ENCODE data around the gene TGFBR2.
A peak's percentile ranks its signal among the peaks of the same experiment; 100 is the strongest.

Gene TGFBR2

DNA sequence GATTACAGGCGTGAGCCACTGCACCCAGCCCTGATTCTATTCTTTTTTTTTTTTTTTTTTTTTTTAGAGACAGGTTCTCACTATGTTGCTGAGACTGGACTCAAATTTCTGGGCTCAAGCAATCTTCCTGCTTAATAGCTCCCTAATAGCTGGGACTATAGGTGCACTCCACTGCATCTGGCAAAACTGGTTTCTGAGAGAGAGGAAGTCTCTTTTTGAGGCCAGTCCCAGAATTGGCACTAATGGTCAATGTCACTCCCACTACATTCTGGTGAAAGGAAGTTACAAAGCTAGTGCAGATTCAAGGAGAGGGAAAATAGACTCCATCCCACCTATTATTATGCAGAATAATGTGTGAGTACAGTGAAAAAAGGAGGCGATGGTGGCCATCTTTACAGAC lies 5.8 kb upstream of the TGFBR2 start:
- no peak for DNase-seq (ENCODE audit: extremely low read depth in 1 of 2, low read depth in 1 of 2)

DNA sequence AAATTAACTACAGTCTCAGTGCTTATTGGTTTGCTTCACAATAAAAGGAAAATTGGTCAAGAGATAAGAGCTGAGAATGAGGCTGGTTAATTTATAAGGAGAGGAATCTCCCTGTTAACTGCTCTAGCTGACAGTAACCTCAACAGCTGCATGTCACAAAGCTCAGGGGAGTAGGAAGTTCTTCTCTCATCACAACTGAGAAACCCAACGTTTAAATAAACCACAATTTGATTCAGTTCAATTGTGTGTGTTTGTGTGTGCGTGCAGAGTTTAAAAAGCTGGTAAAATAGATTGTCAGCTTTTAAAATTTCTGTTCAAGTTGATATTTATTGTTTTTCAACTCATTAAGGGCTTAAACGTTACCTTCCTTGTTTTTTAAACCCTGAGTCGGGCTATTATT lies 3.5 kb upstream of the TGFBR2 start:
- DNase-seq (ENCODE audit: extremely low read depth in 1 of 2, low read depth in 1 of 2): no peak

DNA sequence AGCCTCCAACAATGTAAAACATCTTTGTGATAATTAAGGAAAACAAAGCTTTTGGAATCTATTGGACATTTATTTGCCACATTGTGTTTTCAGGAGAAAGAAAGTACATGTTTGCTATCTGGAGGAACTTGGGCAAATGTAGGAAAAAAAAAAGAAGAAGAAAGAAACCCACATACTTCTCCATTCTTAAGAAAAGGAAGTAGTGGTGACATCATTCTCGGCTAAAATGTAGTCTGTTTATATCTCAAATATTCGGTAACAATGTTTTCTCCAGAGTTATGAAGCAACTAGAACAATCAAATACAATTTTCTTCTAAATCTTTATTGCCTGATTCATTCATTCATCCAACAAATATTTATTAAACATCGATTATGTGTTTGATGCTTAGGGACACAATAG lies 2.3 kb upstream of the TGFBR2 start:
- no peak for DNase-seq (ENCODE audit: extremely low read depth in 1 of 2, low read depth in 1 of 2)

DNA sequence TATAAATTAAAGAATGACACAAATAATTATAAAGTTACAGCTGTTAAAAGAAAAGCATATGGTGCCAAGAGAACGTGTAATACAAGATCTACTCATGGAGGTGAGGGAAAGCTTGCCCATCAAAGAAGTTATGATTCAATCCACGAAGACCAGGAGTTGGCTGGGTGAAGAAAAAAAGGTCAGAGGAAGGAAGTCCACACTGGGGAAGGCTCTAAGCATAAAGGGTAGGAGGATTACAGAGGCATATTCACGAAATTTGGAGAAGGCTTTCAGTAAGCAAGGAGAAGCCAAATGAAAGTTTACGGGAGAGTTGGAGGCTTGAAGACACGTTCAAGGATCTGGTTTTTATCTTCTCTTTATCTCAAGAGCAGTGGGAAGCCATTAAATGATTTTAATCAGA lies 1.8 kb upstream of the TGFBR2 start:
- no peak for DNase-seq (ENCODE audit: extremely low read depth in 1 of 2, low read depth in 1 of 2)

DNA sequence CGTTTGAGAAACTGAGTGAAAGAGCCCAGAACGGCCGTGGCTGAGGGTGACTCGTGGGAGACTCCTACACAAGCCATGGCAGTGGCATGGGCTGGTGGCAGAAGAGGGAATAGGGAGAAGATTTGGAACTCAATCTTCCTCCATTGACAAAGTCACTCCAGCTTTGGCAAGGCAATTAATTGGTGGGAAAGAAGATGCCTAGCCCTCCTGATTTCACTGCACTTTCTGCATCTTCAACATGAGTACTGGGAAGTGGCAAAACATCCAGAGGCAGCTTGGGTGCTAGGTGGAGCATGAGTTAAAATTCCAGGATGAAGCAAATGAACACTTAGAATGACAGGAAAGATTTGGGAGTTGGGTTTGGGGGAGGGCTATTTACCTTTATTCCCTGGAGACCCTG lies 1.4 kb upstream of the TGFBR2 start:
- no peak for DNase-seq (ENCODE audit: extremely low read depth in 1 of 2, low read depth in 1 of 2)

DNA sequence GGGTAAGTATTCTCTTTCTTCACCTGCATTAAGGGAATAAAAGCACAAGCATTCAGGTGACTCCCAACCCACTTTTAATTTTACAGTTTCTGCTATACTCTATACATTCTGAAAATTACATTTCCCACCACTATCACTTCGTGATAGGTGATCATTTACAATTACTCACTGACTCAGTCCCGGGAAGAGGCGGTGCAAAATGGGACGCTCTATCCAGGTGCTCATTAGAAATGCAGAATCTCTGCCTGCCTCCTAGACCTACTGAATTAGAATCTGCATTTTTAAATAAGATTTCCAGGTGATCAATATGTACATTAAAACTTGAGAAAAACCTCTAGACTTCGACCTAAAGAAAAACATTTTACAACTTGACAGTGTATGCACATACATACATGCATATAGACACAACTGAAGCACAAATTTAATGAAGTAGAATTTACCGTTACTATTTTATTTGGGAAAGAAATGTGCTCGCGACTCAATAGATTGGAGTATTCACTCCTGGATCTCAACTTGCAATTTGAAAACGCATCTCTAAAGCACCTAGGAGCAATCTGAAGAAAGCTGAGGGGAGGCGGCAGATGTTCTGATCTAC lies 598 bp upstream of the TGFBR2 start:
- DNase-seq (ENCODE audit: extremely low read depth in 1 of 2, low read depth in 1 of 2): no peak

DNA sequence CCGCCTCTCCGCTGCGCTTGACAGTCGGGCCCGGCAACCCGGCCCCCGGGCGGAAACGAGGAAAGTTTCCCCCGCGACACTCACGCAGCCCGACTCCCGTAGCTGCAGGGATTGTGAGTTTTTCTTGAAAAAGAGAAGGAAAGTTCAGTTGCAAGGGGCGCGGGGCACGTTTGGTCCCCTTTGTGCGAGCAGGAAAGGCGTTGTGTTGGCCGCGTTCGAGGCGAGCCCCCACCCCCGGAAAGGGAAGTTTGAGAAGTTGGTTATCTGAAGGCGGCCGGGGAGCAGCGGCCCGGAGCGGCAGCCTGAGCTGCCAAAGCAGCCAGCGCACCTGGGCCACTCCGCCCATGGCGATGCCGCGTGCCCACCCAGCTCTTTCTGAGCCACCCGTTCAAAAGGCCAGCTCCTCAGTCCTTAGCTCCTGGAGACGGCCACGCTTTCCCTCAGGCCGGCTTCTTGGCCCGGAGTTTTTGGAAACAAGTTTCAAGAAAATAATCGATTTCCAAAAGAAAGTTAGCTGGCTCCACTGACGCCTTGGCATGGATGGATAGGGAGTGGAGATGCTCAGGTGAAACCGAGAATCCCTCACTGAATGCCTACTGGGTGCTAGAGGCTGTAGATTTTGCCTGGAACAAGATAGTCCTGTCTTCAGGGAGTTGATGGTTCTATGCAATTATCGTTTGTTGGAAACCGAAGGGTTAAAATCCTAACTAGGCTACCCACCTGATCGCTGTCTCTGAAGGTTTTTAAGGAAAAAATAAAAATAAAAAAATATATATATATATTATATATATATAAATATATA lies 832 bp downstream of the TGFBR2 start:
- peak in 1 of 2 donors; percentile 50 for DNase-seq (ENCODE audit: extremely low read depth in 1 of 2, low read depth in 1 of 2)

DNA sequence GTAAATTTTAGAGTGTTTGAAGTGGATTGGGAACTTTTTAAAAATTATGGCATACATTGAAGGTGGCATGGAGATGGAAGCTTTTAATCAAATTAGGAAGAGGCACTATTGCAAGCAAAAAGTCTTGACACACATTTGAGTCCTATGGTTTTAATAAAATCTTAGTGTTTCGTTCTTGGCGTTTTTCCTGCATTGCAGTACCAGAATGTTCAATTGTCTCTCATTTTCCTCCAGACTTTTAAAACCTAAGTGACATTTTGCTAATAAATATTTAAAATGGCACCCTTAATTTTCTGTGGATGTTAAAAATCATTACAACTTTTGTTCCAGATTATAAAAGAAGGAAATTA lies 2.2 kb downstream of the TGFBR2 start:
- DNase-seq (ENCODE audit: extremely low read depth in 1 of 2, low read depth in 1 of 2): no peak

DNA sequence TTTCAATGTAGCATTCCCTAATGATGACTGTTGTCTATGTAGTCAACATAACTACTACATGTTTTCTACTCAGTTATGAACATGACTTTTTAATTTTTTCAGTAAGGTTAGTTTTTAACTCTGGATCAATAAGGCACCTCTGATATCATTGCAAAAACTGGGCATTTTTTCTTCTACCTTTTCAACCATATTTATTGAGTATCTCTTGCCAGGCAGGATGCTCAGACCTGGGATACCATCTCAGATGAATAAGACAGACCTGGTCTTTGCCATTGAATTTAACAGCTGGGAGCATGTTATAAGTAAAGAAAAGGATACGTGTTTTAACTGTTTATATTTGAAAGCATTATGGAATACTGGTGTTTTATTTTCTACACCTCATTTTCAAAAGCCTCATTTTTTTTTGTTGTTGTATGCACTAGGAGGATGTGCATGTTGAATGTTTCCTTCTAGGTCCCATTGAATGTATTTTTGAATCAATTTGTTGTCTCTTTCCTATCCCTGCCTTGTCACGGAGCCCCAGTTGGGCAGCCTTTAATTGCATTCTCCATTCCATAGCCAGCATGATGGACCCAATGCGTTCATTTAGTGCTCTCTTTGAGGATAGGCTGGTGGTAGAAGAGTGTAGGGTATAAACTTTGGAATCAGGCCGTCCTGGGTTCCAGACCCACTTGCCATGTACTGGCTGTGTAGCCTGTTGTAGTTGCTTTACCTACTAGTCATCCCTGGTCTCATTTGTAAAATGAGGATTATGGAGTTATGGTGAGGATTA lies 3.7 kb downstream of the TGFBR2 start:
- no peak for DNase-seq (ENCODE audit: extremely low read depth in 1 of 2, low read depth in 1 of 2)

DNA sequence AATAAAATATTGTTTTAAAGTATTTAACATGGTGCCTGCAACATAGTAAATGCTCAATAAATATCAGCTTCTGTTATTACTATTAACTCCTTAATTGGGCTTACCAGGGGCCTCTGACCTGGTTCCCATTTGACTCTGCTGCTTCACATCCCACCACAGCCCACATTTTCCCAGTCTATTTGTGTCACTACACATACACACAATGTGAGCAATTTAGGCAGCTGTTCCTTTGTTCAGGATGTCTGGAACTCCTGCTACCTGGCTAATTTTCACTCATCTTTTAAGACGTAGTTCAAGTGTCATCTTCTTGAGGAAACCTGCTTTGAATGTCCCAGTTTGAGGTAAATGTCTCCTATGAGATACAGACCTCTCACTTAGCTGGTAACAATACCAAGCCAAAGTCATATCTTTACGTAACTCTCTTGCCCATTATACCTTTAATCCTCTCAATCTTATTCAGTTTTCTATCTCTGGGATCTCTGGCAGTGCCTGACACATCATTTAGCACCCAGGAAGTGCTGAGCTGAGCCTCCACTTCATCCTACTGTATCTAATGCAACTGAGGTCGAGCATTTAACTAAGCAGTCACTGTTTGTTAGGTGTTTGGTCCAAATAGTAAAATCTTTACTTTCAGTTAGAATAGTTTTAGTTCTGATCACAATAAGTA lies 4.4 kb downstream of the TGFBR2 start:
- DNase-seq (ENCODE audit: extremely low read depth in 1 of 2, low read depth in 1 of 2): no peak

DNA sequence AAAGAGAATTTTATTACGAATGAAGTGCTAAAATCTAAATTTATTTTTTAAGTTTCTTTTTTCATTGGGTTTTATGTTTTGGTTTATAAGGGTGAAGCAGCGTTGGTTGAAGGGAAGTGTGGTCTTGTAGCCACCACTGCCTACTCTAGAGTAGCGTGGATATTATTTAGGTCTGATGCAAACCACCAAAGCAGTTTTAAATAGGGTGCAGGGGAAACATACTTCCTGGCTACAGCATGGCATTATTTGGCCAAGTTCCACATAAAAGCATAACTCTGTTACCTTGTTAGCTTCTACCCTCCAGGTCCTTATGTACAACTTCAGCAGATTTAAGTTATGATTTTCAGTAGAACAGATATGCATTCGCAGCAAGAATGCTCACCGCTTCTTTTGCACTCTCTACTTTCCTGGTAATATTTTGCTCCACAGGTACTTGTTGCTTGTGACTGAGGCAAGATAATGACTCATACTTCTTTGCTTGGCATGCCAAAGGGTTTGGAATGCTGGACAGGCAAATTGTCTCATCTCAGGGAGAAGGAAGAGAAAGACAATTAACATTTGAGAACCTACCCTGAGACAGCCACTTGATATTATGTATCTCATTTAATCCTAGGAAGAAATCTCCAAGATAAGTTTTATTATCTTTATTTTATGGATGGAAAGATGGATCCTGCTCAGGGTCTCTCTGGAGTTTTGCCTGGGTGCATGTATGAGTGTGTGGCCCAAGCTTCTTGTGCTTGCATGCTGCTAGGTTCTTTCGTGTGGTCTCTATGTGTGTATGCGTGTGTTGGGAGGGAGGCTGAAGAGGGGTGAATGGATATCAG lies 5.4 kb downstream of the TGFBR2 start:
- DNase-seq (ENCODE audit: extremely low read depth in 1 of 2, low read depth in 1 of 2): no peak

DNA sequence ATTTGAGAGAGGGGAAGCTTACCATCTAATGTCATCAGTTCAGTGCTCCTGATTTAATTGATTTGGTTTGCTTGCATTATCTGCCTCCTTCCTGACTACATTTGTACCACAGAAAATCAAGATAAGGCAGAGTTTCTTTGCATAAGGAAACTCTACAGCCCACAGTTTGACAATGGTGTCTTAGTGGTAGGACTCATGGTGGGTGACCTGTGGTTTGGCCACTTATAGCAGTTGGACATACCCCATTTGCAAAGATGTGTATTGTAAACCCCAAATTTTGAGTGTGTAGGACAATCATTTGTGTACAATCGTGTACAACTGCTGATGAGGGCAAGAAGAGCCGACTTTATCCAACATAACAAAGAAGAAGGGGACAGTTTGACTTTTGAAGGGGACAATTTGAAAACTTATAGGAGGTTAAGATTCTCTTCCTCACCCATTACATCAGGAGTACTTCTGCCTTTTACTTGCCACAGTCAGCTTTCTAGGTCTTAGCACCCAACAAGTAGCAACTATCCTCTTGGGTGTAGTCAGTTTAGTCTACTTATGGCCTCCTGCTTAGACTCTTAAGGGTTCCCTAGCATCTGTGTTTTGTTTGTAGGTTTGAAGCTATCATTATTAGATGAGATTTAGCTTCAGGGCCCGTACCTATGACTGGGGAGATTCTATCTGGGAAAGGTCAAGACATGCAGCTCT lies 6.2 kb downstream of the TGFBR2 start:
- DNase-seq (ENCODE audit: extremely low read depth in 1 of 2, low read depth in 1 of 2): no peak

DNA sequence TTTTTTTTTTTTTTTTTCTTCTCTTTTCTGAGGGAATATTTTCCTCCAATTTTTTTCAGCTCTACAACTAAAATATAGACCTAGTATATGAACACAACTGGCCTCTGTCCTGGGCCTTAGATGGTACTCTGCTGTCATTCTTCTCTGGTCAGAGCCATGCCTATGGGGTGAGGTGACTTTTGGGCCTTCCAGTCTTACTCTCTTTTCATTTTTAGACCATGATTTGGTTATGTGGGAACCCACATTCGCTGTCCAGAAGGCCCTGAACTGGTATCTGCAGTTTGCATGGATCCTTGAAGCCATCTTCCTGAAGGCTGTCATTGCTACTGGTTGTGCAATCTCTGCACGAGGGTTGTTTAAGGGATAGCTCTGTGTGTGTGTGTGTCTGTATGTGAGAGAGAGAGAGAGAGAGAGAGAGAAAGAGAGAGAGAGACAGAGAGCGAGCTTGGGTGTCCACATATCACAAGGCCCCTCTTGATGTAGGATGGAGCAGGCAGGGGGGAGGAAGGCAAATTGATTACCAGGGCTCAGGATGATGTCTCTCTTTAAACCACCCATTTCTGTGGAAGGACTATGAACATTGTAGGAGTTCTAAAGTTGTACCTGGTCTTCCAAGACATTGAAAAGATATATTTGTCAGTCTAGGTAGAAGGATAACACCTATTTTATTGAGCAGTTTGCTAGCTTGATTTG lies 6.9 kb downstream of the TGFBR2 start:
- DNase-seq (ENCODE audit: extremely low read depth in 1 of 2, low read depth in 1 of 2): no peak

DNA sequence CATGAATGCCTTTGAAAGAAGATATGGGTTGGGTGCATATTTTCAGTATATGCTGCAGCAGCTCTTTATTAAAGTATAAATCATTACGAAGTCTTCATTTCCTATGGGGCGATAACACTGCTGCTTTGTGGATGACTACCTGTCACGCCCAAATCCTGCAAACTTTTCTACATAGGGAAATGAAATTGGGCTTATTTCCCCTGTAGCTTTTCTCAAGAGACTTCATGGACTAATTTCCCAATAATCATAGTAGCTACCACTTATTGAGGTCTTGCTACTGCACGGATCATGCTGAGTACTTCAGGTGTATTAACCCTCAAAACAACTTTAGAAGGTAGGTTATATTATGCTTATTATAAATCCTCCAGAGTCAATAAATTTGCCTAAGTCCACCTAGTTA lies 8.0 kb downstream of the TGFBR2 start:
- DNase-seq (ENCODE audit: extremely low read depth in 1 of 2, low read depth in 1 of 2): no peak

DNA sequence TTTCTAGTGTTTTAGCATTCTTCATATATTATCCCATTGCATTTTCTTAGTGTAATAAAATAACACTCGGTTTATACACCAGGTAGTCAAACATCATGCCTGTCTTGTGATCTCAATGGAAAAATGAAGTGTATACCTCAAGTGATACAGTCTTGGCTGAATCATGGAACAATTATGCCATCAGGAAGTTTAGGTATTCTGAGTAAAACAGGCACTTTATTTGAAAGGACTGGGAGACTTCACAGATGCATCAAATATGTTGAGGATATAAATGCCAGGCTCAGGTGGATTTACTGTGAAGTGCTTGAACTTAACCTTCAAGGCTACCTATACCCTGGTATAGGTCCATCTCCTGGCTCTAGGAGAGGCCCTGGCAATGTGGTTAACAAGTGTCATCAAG lies 8.5 kb downstream of the TGFBR2 start:
- no peak for DNase-seq (ENCODE audit: extremely low read depth in 1 of 2, low read depth in 1 of 2)

DNA sequence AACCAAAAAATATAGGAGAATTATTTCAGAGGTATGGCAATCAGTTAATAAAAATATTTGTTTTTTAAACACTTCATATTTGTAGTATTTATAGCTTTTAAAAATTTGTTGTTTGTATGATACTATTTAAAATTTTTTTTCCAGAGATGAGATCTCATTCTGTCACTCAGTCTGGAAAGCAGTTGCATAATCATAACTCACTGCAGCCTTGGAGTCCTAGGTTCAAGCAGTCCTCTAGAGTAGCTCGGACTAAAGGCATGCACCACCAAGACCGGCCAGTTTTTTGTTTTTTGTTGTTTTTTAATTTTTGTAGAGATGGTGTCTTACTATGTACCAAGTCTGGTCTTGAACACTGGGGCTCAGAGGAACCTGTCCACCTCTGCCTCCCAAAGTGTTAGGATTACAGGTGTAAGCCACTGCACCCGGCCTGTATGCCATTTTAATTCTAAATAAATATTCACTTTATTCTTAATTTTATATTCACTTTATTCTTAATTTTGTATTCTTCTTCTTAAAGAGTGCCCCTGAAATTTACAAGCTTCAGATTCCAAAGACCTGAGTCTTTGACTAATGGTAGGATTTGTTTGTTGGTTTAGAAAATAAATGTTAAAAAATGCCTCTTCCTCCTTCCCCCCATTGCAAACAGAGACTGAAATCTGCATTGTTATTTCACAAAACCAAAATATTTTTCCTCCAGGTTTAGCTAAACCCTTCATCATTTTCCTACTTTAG lies 9.4 kb downstream of the TGFBR2 start:
- DNase-seq (ENCODE audit: extremely low read depth in 1 of 2, low read depth in 1 of 2): no peak

DNA sequence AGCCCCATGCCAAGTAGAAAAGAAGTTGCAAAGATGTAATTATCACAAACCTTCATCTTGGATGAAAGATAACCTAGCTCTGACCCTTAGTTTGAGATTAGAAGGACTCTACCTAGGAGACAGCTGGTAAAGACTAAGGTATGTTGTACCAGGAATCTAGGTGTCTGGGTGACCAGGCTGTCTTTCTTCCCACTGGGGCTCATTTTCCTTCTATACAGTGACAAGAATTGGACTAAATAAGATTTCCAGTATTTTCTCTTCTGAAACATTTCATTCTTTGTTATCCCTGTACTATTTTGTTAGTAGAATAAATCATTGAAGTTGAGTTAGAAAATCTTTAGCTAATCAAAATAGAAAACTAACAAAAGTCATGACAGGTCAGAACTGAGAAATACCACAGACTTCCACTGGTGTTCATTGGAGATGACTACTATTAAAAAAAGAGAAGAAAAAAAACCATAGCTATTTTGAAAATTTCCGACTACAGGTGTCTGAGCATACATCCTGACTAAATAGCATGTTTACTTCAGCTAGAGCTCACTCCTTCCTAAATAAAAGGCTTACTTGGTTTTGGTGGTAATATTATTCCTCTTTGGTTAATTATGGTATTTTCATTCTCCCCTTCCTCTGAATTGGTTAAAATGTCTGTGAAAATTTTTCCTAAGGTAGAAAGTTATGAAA lies 10.1 kb downstream of the TGFBR2 start:
- no peak for DNase-seq (ENCODE audit: extremely low read depth in 1 of 2, low read depth in 1 of 2)

DNA sequence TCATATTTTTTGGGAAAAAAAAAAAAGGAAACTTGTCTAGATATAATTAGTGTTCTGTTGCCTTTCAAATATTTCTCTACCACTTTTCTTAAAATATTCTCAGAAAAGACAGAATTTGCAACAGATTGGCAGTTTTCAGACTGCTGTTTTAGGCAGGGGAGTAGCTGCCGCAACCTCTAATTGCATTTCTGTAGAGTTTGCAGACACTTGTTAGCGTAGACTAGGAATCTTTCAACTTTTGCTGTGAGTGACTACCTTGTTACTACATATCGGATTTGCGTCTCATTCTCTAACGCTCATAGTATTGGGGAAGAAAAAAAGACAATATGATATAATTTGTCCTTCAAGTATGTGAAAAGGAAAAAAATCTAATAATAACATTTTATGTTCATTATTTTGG lies 10.7 kb downstream of the TGFBR2 start:
- no peak for DNase-seq (ENCODE audit: extremely low read depth in 1 of 2, low read depth in 1 of 2)

Data from activated CD8-positive, alpha-beta memory T cell treated with anti-CD3 and anti-CD28 coated beads for 1 hour (primary cell).